ENCODE results near the gene SLC17A9. TPM values are rescaled to one million over a fixed set of nuclear protein-coding genes. Genes with fewer than 3 reads are reported as not detected.
A peak's percentile ranks its signal among the peaks of the same experiment; 100 is the strongest.

The SLC17A9 gene
- polyA plus RNA-seq, 3 donors, result 0.81 to 31.3 (median 0.82) TPM

DNA sequence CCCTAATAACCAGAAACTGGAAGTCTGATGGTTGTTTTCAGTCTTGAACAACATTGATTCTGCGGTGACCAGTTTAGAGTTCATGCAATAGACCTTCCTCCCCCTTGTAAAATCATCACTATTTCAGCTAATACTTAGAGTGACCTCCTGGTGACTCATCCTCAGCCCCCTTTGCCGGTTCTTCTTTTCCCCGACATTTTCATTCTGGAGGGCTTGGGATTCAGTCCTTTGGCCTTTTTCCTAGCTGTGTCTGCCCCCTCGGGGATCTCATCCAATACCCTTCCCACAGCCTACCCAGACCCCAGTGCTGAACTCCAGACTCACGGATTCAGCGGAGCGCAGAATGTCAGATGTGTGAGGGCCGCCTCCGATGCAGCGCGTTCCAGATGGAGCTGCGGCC lies 61.8 kb downstream of the SLC17A9 start:
- no peaks in the 10 kb centered on the region for H3K36me3 ChIP-seq (replicated peaks in 1 of 2; ENCODE audit: control insufficient read depth in 1 of 2, insufficient read depth in 2 of 2, low read length in 2 of 2)
- TF ChIP-seq, protein P1, sequence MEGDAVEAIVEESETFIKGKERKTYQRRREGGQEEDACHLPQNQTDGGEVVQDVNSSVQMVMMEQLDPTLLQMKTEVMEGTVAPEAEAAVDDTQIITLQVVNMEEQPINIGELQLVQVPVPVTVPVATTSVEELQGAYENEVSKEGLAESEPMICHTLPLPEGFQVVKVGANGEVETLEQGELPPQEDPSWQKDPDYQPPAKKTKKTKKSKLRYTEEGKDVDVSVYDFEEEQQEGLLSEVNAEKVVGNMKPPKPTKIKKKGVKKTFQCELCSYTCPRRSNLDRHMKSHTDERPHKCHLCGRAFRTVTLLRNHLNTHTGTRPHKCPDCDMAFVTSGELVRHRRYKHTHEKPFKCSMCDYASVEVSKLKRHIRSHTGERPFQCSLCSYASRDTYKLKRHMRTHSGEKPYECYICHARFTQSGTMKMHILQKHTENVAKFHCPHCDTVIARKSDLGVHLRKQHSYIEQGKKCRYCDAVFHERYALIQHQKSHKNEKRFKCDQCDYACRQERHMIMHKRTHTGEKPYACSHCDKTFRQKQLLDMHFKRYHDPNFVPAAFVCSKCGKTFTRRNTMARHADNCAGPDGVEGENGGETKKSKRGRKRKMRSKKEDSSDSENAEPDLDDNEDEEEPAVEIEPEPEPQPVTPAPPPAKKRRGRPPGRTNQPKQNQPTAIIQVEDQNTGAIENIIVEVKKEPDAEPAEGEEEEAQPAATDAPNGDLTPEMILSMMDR (IDR thresholded peaks at IDR 0.05), result no peak
- 34% methylated on average over 8 of the region's 12 CpGs for WGBS (ENCODE audit: insufficient coverage)
- no peaks in the 10 kb centered on the region for H3K79me2 ChIP-seq (ENCODE audit: insufficient read depth, low read length)
- Mint-ChIP-seq H3K27ac (peak overlapping the region in 1 of 7 donors; percentile 31), H3K4me3 (peak overlapping the region in 1 of 2 donors; percentile 64), H3K9me3 (peaks cover 8 to 37% (median 21%) of the 10 kb centered on the region in 7 donors), H3K27me3 (ENCODE audit: low read depth in 3 of 3) (peaks cover 61 to 88% (median 79%) of the 10 kb centered on the region in 3 donors), H3K4me1 (peaks cover 5% of the 10 kb centered on the region), H3K36me3 (peaks cover 0 to 4% of the 10 kb centered on the region in 2 donors)
- peaks cover 0 to 8% of the 10 kb centered on the region in 2 donors for H3K4me1 ChIP-seq (ENCODE audit: control insufficient read depth in 1 of 2, insufficient read depth in 2 of 2, low read length in 2 of 2)
- no peak overlapping the region for H3K9ac ChIP-seq (ENCODE audit: insufficient read depth, low read length, poor library complexity, severe bottlenecking)
- peaks cover 37 to 72% of the 10 kb centered on the region in 2 donors for H3K27me3 ChIP-seq (ENCODE audit: control insufficient read depth in 2 of 2, insufficient read depth in 2 of 2, low read length in 2 of 2)
- H3K4me3 ChIP-seq (replicated peaks in 1 of 3; ENCODE audit: low read depth in 2 of 3, low read length in 3 of 3), result no peak overlapping the region
- no peak overlapping the region for H3K4me2 ChIP-seq (replicated peaks; ENCODE audit: extremely low read depth, low read length, poor library complexity, severe bottlenecking)
- no peak overlapping the region for H3K27ac ChIP-seq (ENCODE audit: low read depth in 1 of 2, low read length in 2 of 2)
- H3K9me3 ChIP-seq (replicated peaks in 1 of 2; ENCODE audit: control insufficient read depth in 1 of 2, insufficient read depth in 1 of 2, low read length in 2 of 2), result peaks cover 6 to 28% of the 10 kb centered on the region in 2 donors
- no peak for DNase-seq
- H4K20me1 ChIP-seq (ENCODE audit: insufficient read depth, low read length), result no peaks in the 10 kb centered on the region
- H2AFZ ChIP-seq (ENCODE audit: insufficient read depth, low read depth, low read length, poor library complexity, severe bottlenecking), result no peak overlapping the region
- intact Hi-C loops (cut with micrococcal nuclease), result no loop called here

DNA sequence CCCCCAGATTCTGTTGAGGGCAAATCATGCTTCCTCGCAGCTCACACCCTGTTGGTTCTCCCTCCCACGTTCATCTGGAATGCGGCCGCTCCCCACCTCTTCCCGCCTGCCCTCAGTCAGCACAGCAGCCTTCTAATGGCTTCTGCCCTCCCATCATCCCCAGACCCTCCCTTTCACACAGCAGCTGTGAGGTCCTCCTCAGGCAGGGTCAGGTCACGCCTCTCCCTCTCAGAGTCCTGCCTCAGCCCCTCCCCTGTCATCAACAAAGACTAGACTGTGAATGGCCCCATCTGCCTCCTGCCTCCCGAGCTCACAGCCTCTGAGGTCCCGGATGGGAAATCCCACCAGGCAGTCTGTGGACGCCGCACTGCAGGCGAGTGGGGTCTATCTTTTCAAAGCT lies 62.2 kb downstream of the SLC17A9 start:
- H3K36me3 ChIP-seq (replicated peaks in 1 of 2; ENCODE audit: control insufficient read depth in 1 of 2, insufficient read depth in 2 of 2, low read length in 2 of 2), result no peaks in the 10 kb centered on the region
- 25% methylated on average over 7 of the region's 11 CpGs for WGBS (ENCODE audit: insufficient coverage)
- no peak overlapping the region for H3K9ac ChIP-seq (ENCODE audit: insufficient read depth, low read length, poor library complexity, severe bottlenecking)
- H3K9me3 ChIP-seq (replicated peaks in 1 of 2; ENCODE audit: control insufficient read depth in 1 of 2, insufficient read depth in 1 of 2, low read length in 2 of 2), result peaks cover 6 to 25% of the 10 kb centered on the region in 2 donors
- no peaks in the 10 kb centered on the region for H4K20me1 ChIP-seq (ENCODE audit: insufficient read depth, low read length)
- intact Hi-C loops (cut with micrococcal nuclease), result no loop called here
- H3K4me1 Mint-ChIP-seq, result peaks cover 5% of the 10 kb centered on the region
- H3K27ac Mint-ChIP-seq, result no peak overlapping the region
- no peak overlapping the region for H3K4me3 ChIP-seq (replicated peaks in 1 of 3; ENCODE audit: low read depth in 2 of 3, low read length in 3 of 3)
- H3K27me3 ChIP-seq (ENCODE audit: control insufficient read depth in 2 of 2, insufficient read depth in 2 of 2, low read length in 2 of 2), result peaks cover 33 to 67% of the 10 kb centered on the region in 2 donors
- H3K4me2 ChIP-seq (replicated peaks; ENCODE audit: extremely low read depth, low read length, poor library complexity, severe bottlenecking), result no peak overlapping the region
- no peak overlapping the region for H3K27ac ChIP-seq (ENCODE audit: low read depth in 1 of 2, low read length in 2 of 2)
- H3K36me3 Mint-ChIP-seq, result peaks cover 0 to 4% of the 10 kb centered on the region in 2 donors
- TF ChIP-seq, protein P1 (IDR thresholded peaks at IDR 0.05), result no peak
- peaks cover 63 to 86% (median 75%) of the 10 kb centered on the region in 3 donors for H3K27me3 Mint-ChIP-seq (ENCODE audit: low read depth in 3 of 3)
- peaks cover 0 to 4% of the 10 kb centered on the region in 2 donors for H3K4me1 ChIP-seq (ENCODE audit: control insufficient read depth in 1 of 2, insufficient read depth in 2 of 2, low read length in 2 of 2)
- peaks cover 8 to 37% (median 21%) of the 10 kb centered on the region in 7 donors for H3K9me3 Mint-ChIP-seq
- no peak for DNase-seq
- H2AFZ ChIP-seq (ENCODE audit: insufficient read depth, low read depth, low read length, poor library complexity, severe bottlenecking), result no peak overlapping the region
- H3K79me2 ChIP-seq (ENCODE audit: insufficient read depth, low read length), result no peaks in the 10 kb centered on the region
- H3K4me3 Mint-ChIP-seq, result peak overlapping the region in 1 of 2 donors; percentile 78
